A673 (cell line): ENCODE measurements around the gene NGLY1.

Experiments
- EZH2 ChIP-seq: fragments of 200-600 bp; sonication (generic); IDR thresholded peaks from 2 replicates; pipeline ENCODE4 v1.6.1; 2017; ENCODE audit warnings: borderline replicate concordance, low read depth, mild to moderate bottlenecking, mixed read lengths, antibody characterized with exemption, low read length; ENCODE audit not compliant: poor library complexity, severe bottlenecking
- TF ChIP-seq, protein P1 (sequence below): fragments of 300-800, 200-600 bp; sonication (generic); conservative IDR thresholded peaks from 2 replicates; pipeline ENCODE4 v1.5.1; 2017; ENCODE audit warnings: low read depth, mild to moderate bottlenecking, antibody characterized with exemption, low read length, moderate library complexity, mixed read lengths

DNA sequence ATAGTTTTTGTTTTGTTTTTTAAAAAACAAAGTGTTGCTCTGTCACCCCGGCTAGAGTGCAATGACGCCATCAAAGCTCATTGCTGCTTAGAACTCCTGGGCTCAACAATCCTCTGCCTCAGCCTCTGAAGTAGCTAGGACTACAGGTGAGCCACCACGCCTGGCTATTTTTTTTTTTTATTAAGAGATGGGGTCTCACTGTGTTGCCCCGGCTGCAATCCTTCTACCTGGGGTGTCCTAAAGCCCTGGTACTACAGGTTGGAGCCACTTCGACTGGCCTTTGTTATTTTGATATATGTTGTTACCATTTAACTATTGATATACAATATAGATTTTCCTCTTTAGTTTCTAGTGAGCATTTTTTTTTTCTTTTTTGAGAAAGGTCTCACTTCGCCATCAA is 2.6 kb downstream of the NGLY1 start:
- TF ChIP-seq, protein P1, sequence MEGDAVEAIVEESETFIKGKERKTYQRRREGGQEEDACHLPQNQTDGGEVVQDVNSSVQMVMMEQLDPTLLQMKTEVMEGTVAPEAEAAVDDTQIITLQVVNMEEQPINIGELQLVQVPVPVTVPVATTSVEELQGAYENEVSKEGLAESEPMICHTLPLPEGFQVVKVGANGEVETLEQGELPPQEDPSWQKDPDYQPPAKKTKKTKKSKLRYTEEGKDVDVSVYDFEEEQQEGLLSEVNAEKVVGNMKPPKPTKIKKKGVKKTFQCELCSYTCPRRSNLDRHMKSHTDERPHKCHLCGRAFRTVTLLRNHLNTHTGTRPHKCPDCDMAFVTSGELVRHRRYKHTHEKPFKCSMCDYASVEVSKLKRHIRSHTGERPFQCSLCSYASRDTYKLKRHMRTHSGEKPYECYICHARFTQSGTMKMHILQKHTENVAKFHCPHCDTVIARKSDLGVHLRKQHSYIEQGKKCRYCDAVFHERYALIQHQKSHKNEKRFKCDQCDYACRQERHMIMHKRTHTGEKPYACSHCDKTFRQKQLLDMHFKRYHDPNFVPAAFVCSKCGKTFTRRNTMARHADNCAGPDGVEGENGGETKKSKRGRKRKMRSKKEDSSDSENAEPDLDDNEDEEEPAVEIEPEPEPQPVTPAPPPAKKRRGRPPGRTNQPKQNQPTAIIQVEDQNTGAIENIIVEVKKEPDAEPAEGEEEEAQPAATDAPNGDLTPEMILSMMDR = no peak
- TF ChIP-seq EZH2 = no peak
